ENCODE measurements around the gene GFOD1. TPM values are rescaled to one million over a fixed set of nuclear protein-coding genes. Genes with fewer than 3 reads are reported as not detected.

GFOD1 gene
- total and polyA plus RNA-seq, 11 donors = 16.2 to 65.8 (median 41.5) TPM

- peak overlapping the region; percentile 85 to 98 (median 95) for H3K27ac ChIP-seq
- intact Hi-C loops (cut with DNase I) = loop anchor here (1.0 to 10.0 kb wide), 20 partner anchors 41 to 1202 kb away; partner anchors contain the start of gene SIRT5 (in 5 of the 10)
- no peaks in the 10 kb centered on the region for H3K9me3 ChIP-seq
- H3K4me1 ChIP-seq = peaks cover 0 to 52% (median 33%) of the 10 kb centered on the region in 12 donors
- DNase-seq (peak; percentile 40 to 82 (median 68)), ATAC-seq (peak in 3 of 4 donors; percentile 40 to 57 (median 51))
- H3K27me3 ChIP-seq = no peaks in the 10 kb centered on the region
- no peak for TF ChIP-seq CTCF (IDR thresholded peaks at IDR 0.05)
- TF ChIP-seq POLR2A (IDR thresholded peaks at IDR 0.05) = no peak
- no peaks in the 10 kb centered on the region for H3K36me3 ChIP-seq
- whole genome bisulfite sequencing, 4 donors = 0 to 2% (median 1%) methylated on average over 10 to 39 of the region's 39 CpGs
- H3K4me3 ChIP-seq = peak overlapping the region; percentile 68 to 97 (median 90)
Observed at GRCh38 chr6:13486679-13487121, 700 bp downstream of the GFOD1 start.

GRCh38 chr6:13485923-13486562 lies 1.4 kb downstream of the GFOD1 start:
- DNase-seq = peak in 4 of 5 donors; percentile 37 to 52 (median 46)
- intact Hi-C loops (cut with DNase I) = loop anchor here (1.0 to 10.0 kb wide), 19 partner anchors 41 to 1201 kb away; partner anchors contain the start of gene SIRT5 (in 5 of the 10)
- ATAC-seq = peak; percentile 23 to 57 (median 36)

GRCh38 chr6:13485303-13485702 lies 2.1 kb downstream of the GFOD1 start:
- TF ChIP-seq POLR2A (IDR thresholded peaks at IDR 0.05) = no peak
- no peak for TF ChIP-seq CTCF (IDR thresholded peaks at IDR 0.05)
- intact Hi-C loops (cut with DNase I) = loop anchor here (2.0 to 10.0 kb wide), 14 partner anchors 42 to 1201 kb away; partner anchors contain the start of gene SIRT5 (in 3 of the 10)
- WGBS, 4 donors = 28 to 58% (median 39%) methylated on average over 4 of the region's 4 CpGs
- DNase-seq (no peak), ATAC-seq (peak in 1 of 4 donors; percentile 16)
- Histone ChIP-seq H3K9me3 (no peaks in the 10 kb centered on the region), H3K4me3 (peak overlapping the region; percentile 68 to 97 (median 90)), H3K27me3 (no peaks in the 10 kb centered on the region), H3K36me3 (no peaks in the 10 kb centered on the region), H3K27ac (peak overlapping the region; percentile 7 to 97 (median 91)), H3K4me1 (peaks cover 4 to 64% (median 45%) of the 10 kb centered on the region in 12 donors)

More at GRCh38 chr6:13485923-13486562, 1.4 kb downstream of the GFOD1 start:
- Histone ChIP-seq H3K27me3 (no peaks in the 10 kb centered on the region), H3K27ac (peak overlapping the region; percentile 85 to 98 (median 95)), H3K36me3 (no peaks in the 10 kb centered on the region), H3K4me1 (peaks cover 2 to 56% (median 37%) of the 10 kb centered on the region in 12 donors), H3K4me3 (peak overlapping the region; percentile 68 to 97 (median 90)), H3K9me3 (no peaks in the 10 kb centered on the region)
- WGBS, 4 donors = 0 to 1% (median 1%) methylated on average over 36 to 38 of the region's 38 CpGs
- TF ChIP-seq POLR2A (IDR thresholded peaks at IDR 0.05) (no peak), CTCF (IDR thresholded peaks at IDR 0.05) (no peak)

- H3K27me3 ChIP-seq = no peaks in the 10 kb centered on the region
- H3K36me3 ChIP-seq = peaks cover 0 to 3% (median 0%) of the 10 kb centered on the region in 9 donors
- DNase-seq (no peak), ATAC-seq (no peak)
- H3K27ac ChIP-seq = peak overlapping the region in 10 of 12 donors; percentile 7 to 97 (median 92)
- peaks cover 4 to 69% (median 47%) of the 10 kb centered on the region in 12 donors for H3K4me1 ChIP-seq
- WGBS, 4 donors = 43 to 77% (median 72%) methylated on average over 3 of the region's 3 CpGs
- H3K9me3 ChIP-seq = no peaks in the 10 kb centered on the region
- intact Hi-C loops (cut with DNase I) = loop anchor here (2.0 to 10.0 kb wide), 14 partner anchors 42 to 1200 kb away; partner anchors contain the start of gene SIRT5 (in 3 of the 10)
- H3K4me3 ChIP-seq = peak overlapping the region; percentile 68 to 97 (median 90)
- no peak for TF ChIP-seq POLR2A (IDR thresholded peaks at IDR 0.05)
- TF ChIP-seq CTCF (IDR thresholded peaks at IDR 0.05) = no peak
Observed at GRCh38 chr6:13484827-13485226, 2.6 kb downstream of the GFOD1 start.

All from heart left ventricle (tissue), 16 donors.